ENCODE results near the gene ASB3.

Gene ASB3

GRCh38 chr2:53813151-53813550 is 26.4 kb upstream of the ASB3 start:
- Mint-ChIP-seq H3K4me1 (ENCODE audit: low read depth) (no peaks in the 10 kb centered on the region), H3K27ac (no peak overlapping the region), H3K4me3 (no peak overlapping the region), H3K27me3 (no peaks in the 10 kb centered on the region), H3K9me3 (no peaks in the 10 kb centered on the region), H3K36me3 (ENCODE audit: low read depth) (peaks cover 95% of the 10 kb centered on the region)
- intact Hi-C loops (cut with micrococcal nuclease) = loop anchor here (5.0 kb wide), 1 partner anchor 109 kb away; no protein-coding TSS in a partner anchor

GRCh38 chr2:53811601-53812000 is 24.8 kb upstream of the ASB3 start:
- Mint-ChIP-seq H3K9me3 (no peaks in the 10 kb centered on the region), H3K4me3 (no peak overlapping the region), H3K27ac (no peak overlapping the region), H3K36me3 (ENCODE audit: low read depth) (peaks cover 96% of the 10 kb centered on the region), H3K4me1 (ENCODE audit: low read depth) (no peaks in the 10 kb centered on the region), H3K27me3 (no peaks in the 10 kb centered on the region)
- intact Hi-C loops (cut with micrococcal nuclease) = loop anchor here (5.0 kb wide), 1 partner anchor 111 kb away; no protein-coding TSS in a partner anchor

GRCh38 chr2:53802617-53803151 is 15.9 kb upstream of the ASB3 start:
- no peaks in the 10 kb centered on the region for H3K9me3 Mint-ChIP-seq
- no peaks in the 10 kb centered on the region for H3K27me3 Mint-ChIP-seq
- no peak overlapping the region for H3K4me3 Mint-ChIP-seq
- H3K36me3 Mint-ChIP-seq (ENCODE audit: low read depth) = peaks cover 59% of the 10 kb centered on the region
- peak overlapping the region; percentile 24 for H3K27ac Mint-ChIP-seq
- intact Hi-C loops (cut with micrococcal nuclease) = no loop called here
- H3K4me1 Mint-ChIP-seq (ENCODE audit: low read depth) = peaks cover 12% of the 10 kb centered on the region

GRCh38 chr2:53801547-53801946 is 14.8 kb upstream of the ASB3 start:
- H3K27ac Mint-ChIP-seq = no peak overlapping the region
- intact Hi-C loops (cut with micrococcal nuclease) = no loop called here
- H3K27me3 Mint-ChIP-seq = no peaks in the 10 kb centered on the region
- peaks cover 59% of the 10 kb centered on the region for H3K36me3 Mint-ChIP-seq (ENCODE audit: low read depth)
- peaks cover 12% of the 10 kb centered on the region for H3K4me1 Mint-ChIP-seq (ENCODE audit: low read depth)
- no peaks in the 10 kb centered on the region for H3K9me3 Mint-ChIP-seq
- no peak overlapping the region for H3K4me3 Mint-ChIP-seq

- Mint-ChIP-seq H3K27ac (no peak overlapping the region), H3K36me3 (ENCODE audit: low read depth) (peaks cover 40% of the 10 kb centered on the region), H3K9me3 (no peaks in the 10 kb centered on the region), H3K4me1 (ENCODE audit: low read depth) (no peaks in the 10 kb centered on the region), H3K27me3 (no peaks in the 10 kb centered on the region), H3K4me3 (no peak overlapping the region)
- intact Hi-C loops (cut with micrococcal nuclease) = no loop called here
These were observed 7.1 kb upstream of the ASB3 start for GRCh38 chr2:53793821-53794220.

- Mint-ChIP-seq H3K36me3 (ENCODE audit: low read depth) (peaks cover 38% of the 10 kb centered on the region), H3K27me3 (no peaks in the 10 kb centered on the region), H3K9me3 (no peaks in the 10 kb centered on the region), H3K27ac (no peak overlapping the region), H3K4me1 (ENCODE audit: low read depth) (peaks cover 4% of the 10 kb centered on the region), H3K4me3 (no peak overlapping the region)
- intact Hi-C loops (cut with micrococcal nuclease) = no loop called here
These were observed 6.5 kb upstream of the ASB3 start for GRCh38 chr2:53793261-53793660.

- Mint-ChIP-seq H3K36me3 (ENCODE audit: low read depth) (peaks cover 20% of the 10 kb centered on the region), H3K4me1 (ENCODE audit: low read depth) (peaks cover 32% of the 10 kb centered on the region), H3K27ac (peak overlapping the region; percentile 92), H3K4me3 (peak overlapping the region; percentile 97), H3K27me3 (no peaks in the 10 kb centered on the region), H3K9me3 (no peaks in the 10 kb centered on the region)
- intact Hi-C loops (cut with micrococcal nuclease) = loop anchor here (2.0 kb wide), 1 partner anchor 21 kb away; the partner anchor contains the start of gene CHAC2
These were observed 999 bp upstream of the ASB3 start for GRCh38 chr2:53787614-53788289.

GRCh38 chr2:53786352-53786704 is 425 bp downstream of the ASB3 start:
- Mint-ChIP-seq H3K9me3 (no peaks in the 10 kb centered on the region), H3K4me1 (ENCODE audit: low read depth) (peaks cover 32% of the 10 kb centered on the region), H3K36me3 (ENCODE audit: low read depth) (peaks cover 29% of the 10 kb centered on the region), H3K27me3 (no peaks in the 10 kb centered on the region), H3K27ac (peak overlapping the region; percentile 92), H3K4me3 (peak overlapping the region; percentile 97)
- intact Hi-C loops (cut with micrococcal nuclease) = loop anchor here (2.0 kb wide), 1 partner anchor 20 kb away; the partner anchor contains the start of gene CHAC2

- H3K27ac Mint-ChIP-seq = peak overlapping the region; percentile 92
- H3K27me3 Mint-ChIP-seq = no peaks in the 10 kb centered on the region
- H3K36me3 Mint-ChIP-seq (ENCODE audit: low read depth) = peaks cover 31% of the 10 kb centered on the region
- intact Hi-C loops (cut with micrococcal nuclease) = no loop called here
- H3K9me3 Mint-ChIP-seq = no peaks in the 10 kb centered on the region
- peak overlapping the region; percentile 97 for H3K4me3 Mint-ChIP-seq
- H3K4me1 Mint-ChIP-seq (ENCODE audit: low read depth) = peaks cover 32% of the 10 kb centered on the region
These were observed 1.4 kb downstream of the ASB3 start for GRCh38 chr2:53785366-53785765.

- Mint-ChIP-seq H3K4me1 (ENCODE audit: low read depth) (peaks cover 39% of the 10 kb centered on the region), H3K27ac (no peak overlapping the region), H3K36me3 (ENCODE audit: low read depth) (peaks cover 38% of the 10 kb centered on the region), H3K4me3 (no peak overlapping the region), H3K27me3 (no peaks in the 10 kb centered on the region), H3K9me3 (no peaks in the 10 kb centered on the region)
- intact Hi-C loops (cut with micrococcal nuclease) = no loop called here
These were observed 2.3 kb downstream of the ASB3 start for GRCh38 chr2:53784436-53784835.

- H3K4me3 Mint-ChIP-seq = no peak overlapping the region
- intact Hi-C loops (cut with micrococcal nuclease) = no loop called here
- H3K36me3 Mint-ChIP-seq (ENCODE audit: low read depth) = peaks cover 37% of the 10 kb centered on the region
- no peak overlapping the region for H3K27ac Mint-ChIP-seq
- H3K9me3 Mint-ChIP-seq = no peaks in the 10 kb centered on the region
- H3K27me3 Mint-ChIP-seq = no peaks in the 10 kb centered on the region
- H3K4me1 Mint-ChIP-seq (ENCODE audit: low read depth) = peaks cover 41% of the 10 kb centered on the region
These were observed 4.1 kb downstream of the ASB3 start for GRCh38 chr2:53782676-53783075.

GRCh38 chr2:53780056-53780455 is 6.7 kb downstream of the ASB3 start:
- H3K36me3 Mint-ChIP-seq (ENCODE audit: low read depth) = peaks cover 18% of the 10 kb centered on the region
- intact Hi-C loops (cut with micrococcal nuclease) = no loop called here
- H3K27ac Mint-ChIP-seq = peak overlapping the region; percentile 26
- H3K4me1 Mint-ChIP-seq (ENCODE audit: low read depth) = peaks cover 34% of the 10 kb centered on the region
- H3K9me3 Mint-ChIP-seq = no peaks in the 10 kb centered on the region
- H3K27me3 Mint-ChIP-seq = no peaks in the 10 kb centered on the region
- no peak overlapping the region for H3K4me3 Mint-ChIP-seq

GRCh38 chr2:53778536-53779162 is 8.1 kb downstream of the ASB3 start:
- H3K27me3 Mint-ChIP-seq = no peaks in the 10 kb centered on the region
- H3K4me3 Mint-ChIP-seq = no peak overlapping the region
- H3K27ac Mint-ChIP-seq = peak overlapping the region; percentile 53
- peaks cover 25% of the 10 kb centered on the region for H3K4me1 Mint-ChIP-seq (ENCODE audit: low read depth)
- H3K36me3 Mint-ChIP-seq (ENCODE audit: low read depth) = peaks cover 24% of the 10 kb centered on the region
- intact Hi-C loops (cut with micrococcal nuclease) = no loop called here
- H3K9me3 Mint-ChIP-seq = no peaks in the 10 kb centered on the region

- no peak overlapping the region for H3K27ac Mint-ChIP-seq
- no peak overlapping the region for H3K4me3 Mint-ChIP-seq
- peaks cover 25% of the 10 kb centered on the region for H3K36me3 Mint-ChIP-seq (ENCODE audit: low read depth)
- H3K4me1 Mint-ChIP-seq (ENCODE audit: low read depth) = peaks cover 25% of the 10 kb centered on the region
- no peaks in the 10 kb centered on the region for H3K9me3 Mint-ChIP-seq
- intact Hi-C loops (cut with micrococcal nuclease) = no loop called here
- H3K27me3 Mint-ChIP-seq = no peaks in the 10 kb centered on the region
These were observed 9.6 kb downstream of the ASB3 start for GRCh38 chr2:53777134-53777533.
